NCI-H446 treated with DMSO at 0.1 percent for 48 hours (cell line): ENCODE results near the gene VCX3B.
"Not testable (repeated sequence)": the region's sequence is repeated elsewhere in the genome, so short reads cannot be mapped to it uniquely, and the experiment has no call there.

Experiments used
- DNase-seq: peaks from one replicate; lab custom pipeline; 2025; lab: John Stamatoyannopoulos, UW

Gene VCX3B

DNA sequence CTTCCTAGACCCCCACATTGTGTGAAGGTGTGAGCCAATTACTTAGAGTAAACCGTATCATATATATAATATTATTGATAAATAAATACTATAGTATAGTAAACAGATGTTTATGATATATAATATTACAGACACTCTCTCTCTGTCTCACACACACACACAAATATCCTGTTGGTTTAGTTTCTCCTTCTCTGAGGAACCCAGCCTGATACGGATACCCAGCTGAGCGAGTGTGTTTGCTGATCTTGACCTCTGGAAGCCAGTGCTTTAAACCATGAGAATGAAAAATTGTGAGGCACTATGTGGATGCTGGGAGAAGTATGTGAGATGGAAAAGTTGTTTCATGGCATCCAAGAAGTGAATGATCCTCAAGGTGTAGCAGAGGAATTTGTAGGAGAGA, at the start of gene VCX3B:
Gene VCX3B, plus strand, starts transcription at position 301 of the 400 bp plus-strand sequence. CDS start 621 bp downstream, outside the sequence.
- DNase-seq = not testable (repeated sequence)

DNA sequence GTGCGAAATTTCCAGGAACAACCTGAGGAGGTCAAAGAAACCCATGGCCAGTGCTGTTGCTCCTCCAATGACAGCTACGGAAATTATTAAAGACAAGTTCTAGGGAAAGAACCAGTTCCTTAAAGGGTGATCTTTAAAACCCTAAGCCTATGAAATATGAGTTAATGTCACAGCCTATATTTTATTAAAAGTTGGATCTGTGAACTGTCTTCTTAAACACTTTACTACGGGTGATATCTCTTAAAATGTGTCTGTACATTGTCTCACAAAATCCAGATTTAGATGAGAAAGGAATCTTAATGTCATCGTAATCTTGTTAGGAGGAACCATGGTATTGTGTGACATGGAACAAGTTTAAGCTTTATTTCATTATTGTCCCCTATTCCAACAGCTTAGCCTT, 46.3 kb upstream of the VCX3B start:
- no peak for DNase-seq

DNA sequence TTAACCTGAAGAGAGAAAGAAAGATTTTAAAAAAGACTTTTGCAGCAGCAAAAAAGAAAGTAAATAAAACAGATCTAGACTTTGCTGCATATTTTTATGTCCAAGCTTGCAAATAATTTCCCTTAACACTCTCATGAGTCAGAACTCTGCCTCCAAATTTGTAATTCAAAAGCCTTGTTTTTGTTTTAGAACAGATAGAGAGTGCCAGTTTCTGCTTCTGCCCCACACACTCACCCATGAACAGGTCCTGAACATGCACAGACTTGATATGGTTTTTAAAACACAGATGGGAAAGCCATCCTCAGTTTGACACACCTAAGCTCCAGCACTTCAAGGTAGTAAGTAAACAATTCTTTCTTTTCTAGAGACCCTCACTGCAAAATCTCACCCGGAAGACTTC, 39.7 kb upstream of the VCX3B start:
- DNase-seq = no peak

DNA sequence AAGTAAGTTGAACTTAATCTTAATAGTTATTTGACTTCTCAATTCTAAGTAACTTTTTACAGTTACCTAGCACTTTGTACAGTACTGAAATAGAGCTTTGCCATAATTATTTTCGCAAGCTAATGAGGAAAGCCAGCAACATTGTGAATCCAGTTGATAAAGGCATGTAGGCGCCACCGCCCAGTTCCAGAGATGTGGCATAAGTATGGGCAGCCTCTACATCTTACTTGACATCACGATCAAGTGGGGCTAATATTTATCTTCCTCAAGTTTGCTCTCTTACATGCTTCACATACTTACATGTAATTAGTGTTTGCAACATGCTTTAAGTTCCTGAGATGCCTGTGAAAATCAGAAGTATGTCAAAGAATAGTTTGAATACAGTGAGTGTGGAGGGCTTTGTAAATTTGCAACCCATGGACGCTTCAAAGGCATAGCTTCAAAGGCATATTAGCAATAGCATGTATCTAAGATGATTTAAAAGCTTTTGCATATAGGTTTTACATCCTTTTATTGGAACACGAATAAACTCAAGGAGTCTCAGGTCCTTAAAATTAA, 34.9 kb upstream of the VCX3B start:
- DNase-seq = no peak

DNA sequence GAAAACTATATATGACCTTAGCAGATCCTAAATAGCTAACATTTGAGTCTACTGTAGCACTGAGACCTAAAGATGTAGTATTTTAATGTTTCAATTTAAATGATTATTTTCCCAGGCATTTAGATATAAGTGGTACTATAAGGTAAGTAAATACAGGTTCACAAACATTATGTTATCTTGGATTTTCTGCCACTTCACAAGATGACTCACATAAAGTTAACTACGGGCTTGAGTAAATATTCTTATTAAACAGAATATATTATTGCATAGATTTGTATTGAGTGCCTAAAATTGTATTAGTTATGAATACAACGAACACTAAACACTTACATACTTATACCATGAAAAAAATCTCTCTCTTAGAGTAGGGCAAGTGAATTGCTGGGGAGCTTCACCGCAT, 34.2 kb upstream of the VCX3B start:
- no peak for DNase-seq

DNA sequence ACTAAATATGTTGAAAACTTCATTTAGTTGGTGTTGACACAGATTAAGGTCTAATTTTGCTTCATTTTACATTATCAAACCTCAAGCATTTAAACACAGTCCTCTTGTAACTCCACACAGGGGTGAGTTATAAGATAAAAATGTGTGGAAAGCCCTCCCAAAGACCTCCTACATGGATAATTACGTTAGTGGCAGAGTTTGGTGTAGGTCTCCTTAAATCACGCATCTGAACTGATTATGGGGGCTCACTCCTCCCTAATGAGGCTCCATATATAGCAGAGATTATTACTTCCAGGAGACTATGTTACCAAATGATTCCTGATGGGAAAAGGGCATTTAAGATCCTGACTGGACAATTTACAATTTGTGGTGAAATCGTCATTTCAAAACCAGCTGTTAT, 32.2 kb upstream of the VCX3B start:
- no peak for DNase-seq

DNA sequence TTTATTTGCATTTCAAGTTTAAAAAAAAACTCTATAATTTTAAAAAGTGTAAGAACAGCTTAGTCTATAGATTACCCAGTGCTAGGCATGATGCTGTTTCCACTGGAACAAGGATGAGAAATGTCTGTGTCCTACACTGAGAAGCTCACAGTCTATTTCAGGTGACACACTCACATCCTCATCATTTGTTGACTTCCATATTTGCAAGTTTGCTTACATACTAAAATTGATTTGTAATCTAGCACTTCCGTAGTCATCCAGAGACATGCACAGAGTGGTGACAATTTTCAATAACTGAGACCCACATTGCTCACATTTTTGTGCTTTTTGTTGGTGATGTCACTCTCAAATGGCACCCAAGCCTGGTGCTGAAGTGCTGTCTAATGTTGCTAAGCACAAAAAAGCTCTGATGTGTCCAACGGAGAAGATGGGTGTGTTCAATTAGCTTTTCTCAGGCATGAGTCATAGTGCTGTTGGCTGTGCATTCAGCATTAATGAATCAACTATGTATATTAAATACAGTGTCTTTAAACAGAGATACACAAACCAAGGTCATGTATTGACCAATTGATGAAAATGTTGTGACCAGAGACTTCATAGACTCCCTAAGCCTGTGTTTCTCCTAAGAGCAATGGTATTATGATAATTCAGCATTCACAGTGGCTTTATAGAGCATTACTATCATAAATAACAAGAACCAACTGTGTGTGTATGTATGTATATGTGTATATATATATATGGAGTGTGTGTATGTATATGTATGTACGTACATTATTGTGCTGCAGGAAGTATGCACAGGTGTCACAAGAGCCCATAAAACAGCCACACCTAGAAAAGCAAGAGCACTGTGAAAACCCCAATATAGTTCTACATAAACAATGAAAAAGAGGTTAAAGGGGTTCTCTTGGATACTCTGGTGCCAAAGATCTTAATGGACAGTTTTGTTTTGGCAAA, 31.2 kb upstream of the VCX3B start:
- no peak for DNase-seq

DNA sequence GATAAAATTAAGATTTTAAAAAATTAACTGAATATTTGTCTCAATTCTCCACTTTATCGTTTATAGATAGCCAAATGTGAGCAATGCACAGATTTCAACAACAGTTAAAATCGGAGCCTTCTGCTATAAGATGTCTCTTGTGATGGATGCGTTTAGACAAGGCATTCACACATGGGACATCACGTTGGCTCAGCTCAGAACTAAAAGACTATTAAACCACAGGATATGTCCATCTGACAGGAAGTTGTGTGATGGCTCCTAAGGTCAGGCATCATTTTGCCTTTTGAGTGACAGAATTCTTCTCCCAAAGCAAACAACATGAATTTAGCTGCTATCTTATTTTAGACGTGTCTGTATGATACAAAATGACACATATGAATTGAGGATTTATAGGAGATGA, 17.3 kb upstream of the VCX3B start:
- no peak for DNase-seq

DNA sequence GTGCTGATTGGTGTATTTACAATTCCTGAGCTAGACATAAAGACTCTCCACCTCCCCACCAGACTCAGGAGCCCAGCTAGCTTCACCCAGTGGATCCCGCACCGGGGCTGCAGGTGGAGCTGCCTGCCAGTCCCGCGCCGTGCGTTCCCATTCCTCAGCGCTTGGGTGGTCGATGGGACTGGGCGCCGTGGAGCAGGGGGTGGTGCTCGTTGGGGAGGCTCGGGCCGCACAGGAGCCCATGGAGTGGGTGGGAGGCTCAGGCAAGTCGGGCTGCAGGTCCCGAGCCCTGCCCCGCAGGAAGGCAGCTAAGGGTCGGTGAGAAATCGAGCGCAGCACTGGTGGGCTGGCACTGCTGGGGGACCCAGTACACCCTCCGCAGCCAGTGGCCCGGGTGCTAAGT, 12.3 kb upstream of the VCX3B start:
- DNase-seq = not testable (repeated sequence)

DNA sequence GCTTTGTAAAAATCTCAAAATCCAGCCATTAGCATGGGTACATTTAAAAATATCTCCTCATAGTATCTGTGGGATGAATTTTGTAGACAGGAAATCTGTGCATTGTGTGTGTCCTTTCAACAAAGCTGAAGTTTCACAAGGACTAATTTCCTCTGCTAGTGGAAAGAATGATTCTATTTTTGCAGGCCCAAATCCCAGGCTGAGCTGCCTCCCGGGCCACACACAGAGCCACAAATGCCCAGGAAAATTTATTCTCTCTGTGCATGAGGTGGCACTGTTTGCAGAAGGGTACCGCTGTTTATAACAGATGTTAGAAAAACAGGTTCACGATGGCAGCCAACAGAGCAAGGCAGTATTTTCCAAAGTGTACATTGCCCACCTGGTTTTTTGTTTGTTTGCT, 11.0 kb upstream of the VCX3B start:
- no peak for DNase-seq

DNA sequence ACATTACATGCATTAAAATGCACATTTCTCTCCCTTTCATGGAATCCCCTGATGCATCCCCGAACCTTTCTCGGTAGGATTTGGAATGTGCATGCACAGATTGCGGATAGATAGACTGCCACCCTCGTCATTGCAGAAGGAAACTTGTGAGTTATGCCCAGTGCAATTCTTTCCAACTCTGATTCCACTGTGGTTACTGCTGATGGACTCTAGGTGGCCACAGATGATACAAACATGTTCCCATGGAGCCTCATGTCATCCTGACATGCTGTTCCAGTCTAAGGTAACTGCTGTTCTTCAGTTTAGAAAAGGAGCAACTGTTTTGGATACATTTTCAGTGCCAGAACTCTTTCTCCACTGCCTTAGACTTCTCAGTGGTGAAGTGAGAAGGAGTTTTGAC, 9.1 kb upstream of the VCX3B start:
- DNase-seq = no peak

DNA sequence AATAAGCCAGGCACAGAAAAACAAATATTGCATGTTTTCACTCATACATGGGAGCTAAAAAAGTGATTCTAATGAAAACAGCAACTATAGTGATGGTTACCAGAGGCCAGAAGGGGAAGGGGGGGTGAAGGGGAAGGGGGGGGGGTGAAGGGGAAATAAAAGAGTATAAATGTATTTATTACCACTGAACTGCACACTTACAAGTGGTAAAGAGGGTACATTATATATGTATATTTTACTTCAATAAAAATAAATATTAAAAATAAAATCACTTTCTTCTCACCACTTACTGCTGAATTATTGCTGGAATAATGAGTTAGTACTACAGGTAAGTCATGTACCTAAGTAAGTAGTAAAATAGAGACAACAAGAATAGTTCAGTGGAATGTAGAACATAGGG, 2.1 kb upstream of the VCX3B start:
- DNase-seq = no peak

DNA sequence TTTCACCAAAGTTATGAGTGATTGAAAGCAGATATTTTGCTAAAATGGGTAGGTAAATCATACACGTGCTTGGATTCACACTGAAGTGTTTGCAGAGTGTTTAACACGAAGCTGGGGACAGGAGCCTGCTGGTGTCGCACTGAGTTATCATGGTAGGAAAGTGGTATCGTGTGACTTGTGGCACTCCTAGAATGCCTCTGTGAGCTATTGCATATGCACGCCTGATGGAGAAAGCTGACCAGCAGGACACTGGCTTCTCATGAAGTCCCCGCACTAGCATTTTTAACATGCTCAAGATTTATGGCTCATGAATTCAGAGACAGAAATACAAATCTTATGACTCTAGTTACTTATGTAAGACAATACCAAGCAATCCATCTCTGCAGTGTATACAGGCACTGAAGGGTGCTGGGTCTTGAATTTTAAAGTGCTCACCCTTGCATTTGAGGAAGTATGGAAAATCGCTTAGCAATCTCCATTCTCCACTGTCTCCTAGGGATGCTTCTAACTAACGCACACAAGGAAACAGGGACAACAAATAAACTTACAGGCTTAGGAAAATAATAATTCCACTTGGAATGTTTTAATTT, 19.8 kb downstream of the VCX3B start:
- DNase-seq = no peak

DNA sequence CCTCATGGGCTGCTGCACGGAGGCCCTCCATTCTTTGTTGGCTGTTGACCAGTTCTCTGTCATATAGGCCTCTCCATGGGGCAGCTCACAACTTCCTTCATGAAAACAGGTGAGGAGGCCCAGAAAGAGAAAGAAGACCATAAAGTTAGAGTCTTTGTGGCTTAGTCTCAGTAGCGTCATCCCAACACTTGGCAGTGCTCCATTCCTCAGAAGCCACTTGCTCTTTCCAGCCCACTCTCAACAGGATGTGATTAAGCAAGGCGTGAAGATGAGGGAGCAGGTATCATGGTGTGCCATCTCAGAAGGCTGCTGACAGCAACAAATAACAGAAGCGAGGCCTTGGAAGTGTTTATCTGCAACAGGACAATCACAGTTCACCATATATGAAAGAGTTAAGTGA, 30.4 kb downstream of the VCX3B start:
- not testable (repeated sequence) for DNase-seq

DNA sequence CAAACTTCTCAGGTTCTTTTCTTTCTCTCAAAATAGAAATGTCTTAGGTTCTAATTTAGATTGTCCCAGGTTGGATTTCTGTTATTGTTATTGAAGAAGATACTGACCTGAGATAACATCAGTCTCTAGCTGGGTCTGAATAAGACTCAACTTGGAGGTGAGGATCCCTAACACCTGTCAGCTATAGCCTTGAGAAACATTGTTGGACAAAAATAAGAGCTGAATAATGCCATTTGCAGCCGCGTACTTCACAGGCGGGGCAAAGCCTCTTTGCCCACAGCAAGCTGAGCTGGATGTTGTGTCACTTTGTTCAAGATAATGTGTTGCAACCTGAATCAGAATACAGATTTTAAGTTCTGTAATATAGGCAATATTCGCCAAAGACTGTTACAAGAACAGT, 35.6 kb downstream of the VCX3B start:
- no peak for DNase-seq

DNA sequence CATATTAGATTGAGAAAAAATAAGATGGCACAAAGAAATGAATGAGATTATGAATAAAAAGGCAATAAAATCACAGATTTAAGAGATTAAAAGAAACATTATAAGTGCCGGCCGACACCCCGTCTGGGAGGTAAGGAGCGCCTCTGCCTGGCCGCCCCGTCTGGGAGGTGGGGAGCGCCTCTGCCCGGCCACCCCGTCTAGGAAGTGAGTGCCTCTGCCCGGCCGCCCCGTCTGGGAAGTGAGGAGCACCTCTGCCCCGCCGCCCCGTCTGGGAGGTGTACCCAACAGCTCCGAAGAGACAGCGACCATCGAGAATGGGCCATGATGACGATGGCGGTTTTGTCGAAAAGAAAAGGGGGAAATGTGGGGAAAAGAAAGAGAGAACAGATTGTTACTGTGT, 37.5 kb downstream of the VCX3B start:
- DNase-seq = not testable (repeated sequence)

DNA sequence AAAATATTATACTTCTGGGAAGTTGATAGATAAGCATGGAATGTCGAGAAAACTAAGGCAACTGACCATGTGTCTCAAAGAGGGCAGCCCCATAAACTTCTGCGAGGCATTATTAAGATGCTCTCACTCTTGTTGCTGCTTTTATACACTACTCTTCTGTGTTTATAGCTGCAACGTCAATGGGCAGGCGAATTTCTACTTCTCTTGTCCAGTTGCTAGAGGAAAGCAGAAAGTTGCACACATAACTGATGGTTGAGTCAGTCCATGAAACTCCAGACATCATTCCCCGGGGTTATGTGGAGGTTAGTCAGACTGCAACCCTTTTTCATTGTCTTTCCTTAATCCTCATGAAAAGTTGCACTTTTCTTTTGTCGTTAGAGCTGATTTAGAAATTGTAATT, 39.8 kb downstream of the VCX3B start:
- no peak for DNase-seq
